ENCODE measurements around the gene ZFAND6. TPM values are rescaled to one million over a fixed set of nuclear protein-coding genes. Genes with fewer than 3 reads are reported as not detected.

Gene ZFAND6
- total and polyA plus RNA-seq, 5 experiments from 2014 or later = 70.4 to 105 (median 100.0) TPM

GRCh38 chr15:80169768-80170357 lies 110.4 kb downstream of the ZFAND6 start:
- no peak overlapping the region for H3K4me3 Mint-ChIP-seq
- no peak overlapping the region for H3K27ac Mint-ChIP-seq
- H3K4me1 Mint-ChIP-seq = peaks cover 0 to 3% (median 1%) of the 10 kb centered on the region in 4 donors
- H3K36me3 Mint-ChIP-seq = peaks cover 0 to 5% (median 3%) of the 10 kb centered on the region in 3 donors
- no peak for DNase-seq
- POLR2A ChIA-PET = no interaction called here
- no peak for ATAC-seq
- no peaks in the 10 kb centered on the region for H3K9me3 Mint-ChIP-seq
- no peaks in the 10 kb centered on the region for H3K27me3 Mint-ChIP-seq

DNA sequence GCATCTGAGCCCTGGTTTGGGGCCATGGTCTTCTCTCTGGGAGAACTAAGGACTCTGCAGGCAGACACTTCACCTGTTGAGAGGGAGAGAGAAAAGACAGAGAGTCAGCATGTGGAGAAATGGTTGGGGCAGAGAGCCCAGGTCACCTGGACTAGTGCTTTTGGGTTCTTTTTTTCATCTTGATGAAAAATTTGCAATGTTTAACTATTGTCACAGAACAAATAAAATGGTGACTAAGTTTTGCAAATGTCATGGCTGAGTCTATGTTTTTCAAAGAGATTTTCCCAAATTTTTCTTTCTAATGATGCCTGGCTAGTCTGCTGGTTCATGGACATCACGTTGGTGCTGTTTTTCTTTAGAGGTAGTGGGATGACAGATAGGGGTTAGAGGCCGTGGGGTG lies 111.1 kb downstream of the ZFAND6 start:
- H3K9me3 Mint-ChIP-seq = no peaks in the 10 kb centered on the region
- no peak overlapping the region for H3K4me3 Mint-ChIP-seq
- H3K4me1 Mint-ChIP-seq = peaks cover 0 to 3% (median 1%) of the 10 kb centered on the region in 4 donors
- POLR2A ChIA-PET = no interaction called here
- peaks cover 0 to 5% (median 3%) of the 10 kb centered on the region in 3 donors for H3K36me3 Mint-ChIP-seq
- DNase-seq (no peak), ATAC-seq (no peak)
- no peak overlapping the region for H3K27ac Mint-ChIP-seq
- no peaks in the 10 kb centered on the region for H3K27me3 Mint-ChIP-seq

DNA sequence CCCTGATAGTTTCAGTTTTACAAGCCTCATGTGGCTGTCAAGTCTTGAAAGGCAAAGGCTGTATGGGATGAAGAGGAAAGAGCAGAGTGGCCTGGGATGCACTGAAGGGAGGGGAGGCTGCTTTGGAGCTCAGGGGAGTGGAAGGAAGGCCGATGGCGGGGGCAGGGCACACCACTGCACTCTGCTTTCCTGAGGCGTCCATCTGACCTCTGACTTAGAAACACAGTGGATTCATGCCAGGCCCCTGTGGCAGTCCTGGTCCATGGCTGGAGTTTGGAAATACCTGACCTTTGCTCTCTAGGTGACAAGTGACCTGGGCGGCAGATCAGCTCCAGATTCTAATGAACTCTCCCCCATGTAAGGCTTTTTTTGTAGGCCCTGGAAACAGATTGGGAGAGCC lies 112.3 kb downstream of the ZFAND6 start:
- POLR2A ChIA-PET = no interaction called here
- Mint-ChIP-seq H3K4me3 (no peak overlapping the region), H3K27me3 (no peaks in the 10 kb centered on the region), H3K27ac (peak overlapping the region in 2 of 10 donors; percentile 10 to 55), H3K4me1 (peaks cover 0 to 3% (median 1%) of the 10 kb centered on the region in 4 donors), H3K9me3 (no peaks in the 10 kb centered on the region), H3K36me3 (peaks cover 0 to 8% (median 6%) of the 10 kb centered on the region in 3 donors)
- ATAC-seq (no peak), DNase-seq (no peak)

- DNase-seq (no peak), ATAC-seq (no peak)
- Mint-ChIP-seq H3K27ac (peak overlapping the region in 1 of 10 donors; percentile 51), H3K4me3 (no peak overlapping the region), H3K9me3 (no peaks in the 10 kb centered on the region), H3K36me3 (peaks cover 0 to 8% (median 7%) of the 10 kb centered on the region in 3 donors), H3K27me3 (no peaks in the 10 kb centered on the region), H3K4me1 (peaks cover 0 to 3% (median 1%) of the 10 kb centered on the region in 4 donors)
- POLR2A ChIA-PET = interaction anchor here (0.6 kb wide), 1 partner anchor 15 kb away, joined by 3 read pairs; no protein-coding TSS in a partner anchor
Measured at GRCh38 chr15:80172401-80172800, 112.9 kb downstream of the ZFAND6 start.

- POLR2A ChIA-PET = no interaction called here
- H3K9me3 Mint-ChIP-seq = no peaks in the 10 kb centered on the region
- H3K36me3 Mint-ChIP-seq = peaks cover 0 to 13% (median 9%) of the 10 kb centered on the region in 3 donors
- DNase-seq (peak; percentile 41 to 83 (median 58)), ATAC-seq (peak; percentile 62 to 80)
- H3K27me3 Mint-ChIP-seq = no peaks in the 10 kb centered on the region
- peaks cover 0 to 3% (median 1%) of the 10 kb centered on the region in 4 donors for H3K4me1 Mint-ChIP-seq
- H3K4me3 Mint-ChIP-seq = no peak overlapping the region
- peak overlapping the region in 3 of 10 donors; percentile 43 to 70 (median 51) for H3K27ac Mint-ChIP-seq
Measured at GRCh38 chr15:80173022-80173759, 113.7 kb downstream of the ZFAND6 start.

DNA sequence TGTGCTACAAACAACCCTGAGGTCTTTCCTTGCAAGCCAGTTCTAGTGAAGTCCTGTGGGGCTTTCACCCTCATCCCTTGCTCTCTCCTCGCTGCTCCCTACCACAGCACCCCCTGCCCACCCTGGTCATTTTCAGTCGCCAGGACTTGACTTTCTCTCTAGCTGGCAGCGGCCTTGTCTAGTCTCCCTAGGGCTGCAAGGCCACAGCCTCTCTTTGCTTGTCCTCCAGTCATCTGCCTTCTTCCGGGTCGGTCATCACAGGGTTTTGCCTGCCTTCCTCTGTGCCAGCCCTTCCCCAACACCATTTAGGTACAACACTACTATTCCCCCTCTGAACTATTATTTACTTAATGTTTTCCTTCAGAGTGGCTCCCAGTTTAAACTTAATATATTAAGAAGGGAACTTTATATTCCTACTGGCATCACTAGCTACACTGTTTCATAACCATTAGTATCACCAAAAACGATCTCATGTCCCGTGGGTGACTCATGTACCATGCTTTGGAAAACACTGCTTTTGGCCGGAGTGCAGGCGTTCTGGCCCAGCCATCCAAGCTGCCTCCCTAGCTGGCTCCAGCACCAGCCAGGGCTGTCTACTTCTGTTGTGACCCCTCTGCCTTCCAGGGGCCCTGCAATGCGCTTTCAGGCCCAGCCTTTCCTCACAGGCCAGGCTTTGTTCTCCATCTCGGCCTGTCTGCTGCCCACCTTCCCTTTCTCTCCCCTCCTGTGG lies 114.7 kb downstream of the ZFAND6 start:
- H3K27me3 Mint-ChIP-seq = no peaks in the 10 kb centered on the region
- H3K4me3 Mint-ChIP-seq = peak overlapping the region in 1 of 10 donors; percentile 41
- peak overlapping the region in 2 of 10 donors; percentile 20 to 46 for H3K27ac Mint-ChIP-seq
- POLR2A ChIA-PET = no interaction called here
- peaks cover 0 to 3% (median 1%) of the 10 kb centered on the region in 4 donors for H3K4me1 Mint-ChIP-seq
- ATAC-seq (no peak), DNase-seq (no peak)
- no peaks in the 10 kb centered on the region for H3K9me3 Mint-ChIP-seq
- peaks cover 0 to 18% (median 8%) of the 10 kb centered on the region in 3 donors for H3K36me3 Mint-ChIP-seq

- H3K4me1 Mint-ChIP-seq = peaks cover 0 to 3% (median 1%) of the 10 kb centered on the region in 4 donors
- no peaks in the 10 kb centered on the region for H3K9me3 Mint-ChIP-seq
- ATAC-seq (no peak), DNase-seq (no peak)
- POLR2A ChIA-PET = interaction anchor here (0.6 kb wide), 1 partner anchor 1255 kb away, joined by 6 read pairs; no protein-coding TSS in a partner anchor
- H3K36me3 Mint-ChIP-seq = peaks cover 0 to 16% (median 8%) of the 10 kb centered on the region in 3 donors
- no peaks in the 10 kb centered on the region for H3K27me3 Mint-ChIP-seq
- H3K4me3 Mint-ChIP-seq = no peak overlapping the region
- no peak overlapping the region for H3K27ac Mint-ChIP-seq
Measured at GRCh38 chr15:80175436-80175835, 116.0 kb downstream of the ZFAND6 start.

- no peak overlapping the region for H3K4me3 Mint-ChIP-seq
- no peak for ATAC-seq
Measured at GRCh38 chr15:80176443-80176842, 117.0 kb downstream of the ZFAND6 start.

DNA sequence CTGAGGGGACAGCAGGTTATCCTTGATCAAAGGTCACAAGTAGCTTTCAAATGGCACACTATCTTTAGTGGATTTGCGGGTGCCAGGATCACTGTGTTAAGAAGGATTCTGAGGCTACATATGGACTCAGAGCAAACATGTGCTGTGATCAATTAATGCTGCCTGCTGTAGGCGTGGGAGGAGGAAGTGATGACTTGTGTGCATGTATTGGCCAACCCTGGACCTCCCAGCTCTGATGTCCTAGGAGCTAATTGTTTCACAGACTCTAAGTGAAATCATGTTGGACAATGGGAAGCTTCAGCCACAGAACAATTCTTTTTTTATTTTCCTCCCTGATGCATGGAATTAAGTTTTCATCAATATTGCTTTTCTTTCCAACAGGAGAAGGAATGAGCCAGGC lies 117.7 kb downstream of the ZFAND6 start:
- DNase-seq = no peak

More at GRCh38 chr15:80176443-80176842, 117.0 kb downstream of the ZFAND6 start:
- Mint-ChIP-seq H3K4me1 (peaks cover 0 to 3% (median 1%) of the 10 kb centered on the region in 4 donors), H3K27ac (no peak overlapping the region), H3K36me3 (peaks cover 0 to 18% (median 6%) of the 10 kb centered on the region in 3 donors), H3K27me3 (no peaks in the 10 kb centered on the region), H3K9me3 (no peaks in the 10 kb centered on the region)
- POLR2A ChIA-PET = no interaction called here
- DNase-seq = no peak

GRCh38 chr15:80179025-80179759 lies 119.7 kb downstream of the ZFAND6 start:
- peak overlapping the region in 1 of 10 donors; percentile 63 for H3K27ac Mint-ChIP-seq
- peaks cover 0 to 40% (median 11%) of the 10 kb centered on the region in 3 donors for H3K36me3 Mint-ChIP-seq
- no peaks in the 10 kb centered on the region for H3K4me1 Mint-ChIP-seq
- ATAC-seq = no peak
- no peaks in the 10 kb centered on the region for H3K27me3 Mint-ChIP-seq
- no peak for DNase-seq
- H3K9me3 Mint-ChIP-seq = no peaks in the 10 kb centered on the region
- POLR2A ChIA-PET = no interaction called here
- no peak overlapping the region for H3K4me3 Mint-ChIP-seq

More for the DNA sequence above, 117.7 kb downstream of the ZFAND6 start:
- peaks cover 0 to 24% (median 8%) of the 10 kb centered on the region in 3 donors for H3K36me3 Mint-ChIP-seq
- H3K4me1 Mint-ChIP-seq = peaks cover 0 to 3% (median 1%) of the 10 kb centered on the region in 4 donors
- H3K4me3 Mint-ChIP-seq = no peak overlapping the region
- POLR2A ChIA-PET = no interaction called here
- H3K27ac Mint-ChIP-seq = no peak overlapping the region
- no peaks in the 10 kb centered on the region for H3K27me3 Mint-ChIP-seq
- no peaks in the 10 kb centered on the region for H3K9me3 Mint-ChIP-seq
- no peak for ATAC-seq

DNA sequence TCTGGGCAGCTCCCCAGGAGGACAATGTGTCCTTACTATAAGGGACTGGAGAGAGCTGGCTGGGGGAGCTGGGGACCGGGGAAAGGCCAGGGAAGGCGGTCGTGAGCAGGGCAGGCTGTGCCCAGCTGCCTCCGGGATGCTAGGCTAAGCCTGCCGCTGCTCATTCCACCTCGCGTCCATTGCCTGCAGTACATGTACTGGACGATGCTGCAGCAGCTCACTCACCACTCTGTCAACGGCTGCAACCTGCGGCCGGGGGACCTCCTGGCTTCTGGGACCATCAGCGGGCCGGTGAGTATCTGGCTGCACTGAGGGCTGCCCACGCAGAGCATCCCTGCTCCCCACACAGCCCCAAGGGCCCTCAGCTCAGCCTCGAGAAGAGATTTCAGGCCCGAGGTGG lies 120.5 kb downstream of the ZFAND6 start:
- no peaks in the 10 kb centered on the region for H3K4me1 Mint-ChIP-seq
- H3K27me3 Mint-ChIP-seq = no peaks in the 10 kb centered on the region
- H3K27ac Mint-ChIP-seq = peak overlapping the region in 1 of 10 donors; percentile 63
- no peak for ATAC-seq
- H3K4me3 Mint-ChIP-seq = no peak overlapping the region
- no peaks in the 10 kb centered on the region for H3K9me3 Mint-ChIP-seq
- peaks cover 2 to 45% (median 18%) of the 10 kb centered on the region in 3 donors for H3K36me3 Mint-ChIP-seq
- POLR2A ChIA-PET = no interaction called here
- no peak for DNase-seq

DNA sequence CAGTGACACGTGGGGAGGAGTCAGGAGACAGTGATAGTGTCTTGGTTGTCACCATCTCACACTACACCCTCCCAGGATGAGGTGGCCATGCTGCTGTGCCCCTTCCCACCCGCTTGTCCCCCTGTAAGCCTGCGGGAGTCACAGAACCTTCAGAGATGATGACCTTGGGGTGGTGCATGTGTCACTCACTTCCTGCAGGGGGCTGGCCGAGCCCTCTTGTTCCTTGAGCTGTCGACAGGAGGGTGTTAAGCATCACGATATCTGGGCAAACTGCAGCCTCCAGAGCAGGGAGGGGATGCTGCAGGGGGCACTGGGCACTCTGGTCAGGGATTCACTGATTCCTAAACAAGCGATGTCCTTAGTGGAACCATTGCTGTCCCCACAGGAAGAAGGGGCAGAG lies 121.0 kb downstream of the ZFAND6 start:
- Mint-ChIP-seq H3K27me3 (no peaks in the 10 kb centered on the region), H3K4me3 (no peak overlapping the region), H3K9me3 (peaks cover 0 to 3% (median 0%) of the 10 kb centered on the region in 9 donors), H3K36me3 (peaks cover 8 to 49% (median 22%) of the 10 kb centered on the region in 3 donors), H3K27ac (no peak overlapping the region), H3K4me1 (no peaks in the 10 kb centered on the region)
- POLR2A ChIA-PET = no interaction called here
- ATAC-seq = no peak
- no peak for DNase-seq
